ENCODE data around the gene PRM1. TPM values are rescaled to one million over a fixed set of nuclear protein-coding genes. Genes with fewer than 3 reads are reported as not detected.

The PRM1 gene
- polyA plus RNA-seq, 2 donors, result not detected

- Histone ChIP-seq H3K4me3 (ENCODE audit: low read depth in 1 of 2, low read length in 2 of 2) (peak overlapping the region; percentile 65 to 73), H3K27ac (ENCODE audit: low read depth in 2 of 2, low read length in 1 of 2) (peak overlapping the region; percentile 71 to 93), H3K4me1 (ENCODE audit: control insufficient read depth in 2 of 2, insufficient read depth in 2 of 2, low read length in 1 of 2) (peaks cover 0 to 18% of the 10 kb centered on the region in 2 donors), H3K9me3 (ENCODE audit: control insufficient read depth in 2 of 2, insufficient read depth in 1 of 2, low read depth in 1 of 2, low read length in 1 of 2) (no peaks in the 10 kb centered on the region), H3K27me3 (ENCODE audit: control insufficient read depth in 1 of 2, insufficient read depth in 2 of 2, low read length in 2 of 2) (no peaks in the 10 kb centered on the region), H3K36me3 (ENCODE audit: control insufficient read depth in 2 of 2, insufficient read depth in 2 of 2, low read length in 1 of 2) (no peaks in the 10 kb centered on the region)
- 1 to 2% methylated on average over 100 to 105 of the region's 105 CpGs for WGBS, 2 donors
Observed at GRCh38 chr16:11254913-11255736, 26.0 kb downstream of the PRM1 start.

DNA sequence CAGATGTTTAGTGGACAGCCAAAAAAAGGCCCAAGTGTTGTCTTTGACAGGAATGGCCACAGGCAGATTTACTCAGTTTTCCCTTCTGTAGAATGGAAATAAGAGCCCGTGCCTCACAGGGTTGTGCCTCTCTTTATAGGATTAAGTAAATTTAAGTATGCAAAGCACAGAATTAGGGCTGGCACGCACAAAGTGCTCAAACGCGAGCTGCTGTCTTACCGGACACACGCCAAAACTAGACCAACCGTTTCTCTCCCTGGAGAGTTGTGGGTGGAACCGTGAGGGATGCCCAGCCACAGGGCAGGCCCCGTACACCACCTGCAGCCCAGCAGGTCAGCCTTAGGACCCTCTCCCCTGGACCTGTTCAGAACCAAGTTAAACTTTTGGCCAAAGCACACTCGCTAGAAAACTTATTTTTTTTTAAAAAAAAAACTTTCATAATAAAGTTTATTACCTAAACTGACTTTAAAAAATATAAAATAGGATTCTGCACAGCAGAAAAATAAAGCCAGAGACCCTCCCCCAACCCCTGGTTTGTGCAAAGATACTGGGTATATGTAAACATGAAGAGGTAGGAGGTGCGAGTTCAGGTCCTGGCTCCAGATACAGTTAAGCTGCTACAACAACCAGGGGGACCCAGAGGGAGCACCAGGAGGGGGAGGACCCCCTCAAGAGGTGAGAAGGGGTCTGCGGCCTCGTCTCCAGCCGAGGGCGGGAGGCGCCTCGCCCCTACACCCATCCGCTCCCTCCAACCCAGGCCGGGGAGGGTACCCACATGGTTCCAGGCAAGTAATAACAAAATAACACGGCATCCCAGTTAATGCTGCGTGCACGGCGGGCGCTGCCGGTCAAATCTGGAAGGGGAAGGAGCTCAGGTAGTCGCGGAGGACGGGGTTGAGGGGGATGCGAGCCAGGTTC is 26.9 kb downstream of the PRM1 start:
- peak overlapping the region; percentile 14 to 93 for H3K27ac ChIP-seq (ENCODE audit: low read depth in 2 of 2, low read length in 1 of 2)
- H3K4me3 ChIP-seq (ENCODE audit: low read depth in 1 of 2, low read length in 2 of 2), result peak overlapping the region; percentile 65 to 73
- H3K36me3 ChIP-seq (ENCODE audit: control insufficient read depth in 2 of 2, insufficient read depth in 2 of 2, low read length in 1 of 2), result no peaks in the 10 kb centered on the region
- H3K27me3 ChIP-seq (ENCODE audit: control insufficient read depth in 1 of 2, insufficient read depth in 2 of 2, low read length in 2 of 2), result no peaks in the 10 kb centered on the region
- H3K4me1 ChIP-seq (ENCODE audit: control insufficient read depth in 2 of 2, insufficient read depth in 2 of 2, low read length in 1 of 2), result peaks cover 0 to 18% of the 10 kb centered on the region in 2 donors
- H3K9me3 ChIP-seq (ENCODE audit: control insufficient read depth in 2 of 2, insufficient read depth in 1 of 2, low read depth in 1 of 2, low read length in 1 of 2), result no peaks in the 10 kb centered on the region
- 40 to 50% methylated on average over 25 to 29 of the region's 29 CpGs for WGBS, 2 donors

DNA sequence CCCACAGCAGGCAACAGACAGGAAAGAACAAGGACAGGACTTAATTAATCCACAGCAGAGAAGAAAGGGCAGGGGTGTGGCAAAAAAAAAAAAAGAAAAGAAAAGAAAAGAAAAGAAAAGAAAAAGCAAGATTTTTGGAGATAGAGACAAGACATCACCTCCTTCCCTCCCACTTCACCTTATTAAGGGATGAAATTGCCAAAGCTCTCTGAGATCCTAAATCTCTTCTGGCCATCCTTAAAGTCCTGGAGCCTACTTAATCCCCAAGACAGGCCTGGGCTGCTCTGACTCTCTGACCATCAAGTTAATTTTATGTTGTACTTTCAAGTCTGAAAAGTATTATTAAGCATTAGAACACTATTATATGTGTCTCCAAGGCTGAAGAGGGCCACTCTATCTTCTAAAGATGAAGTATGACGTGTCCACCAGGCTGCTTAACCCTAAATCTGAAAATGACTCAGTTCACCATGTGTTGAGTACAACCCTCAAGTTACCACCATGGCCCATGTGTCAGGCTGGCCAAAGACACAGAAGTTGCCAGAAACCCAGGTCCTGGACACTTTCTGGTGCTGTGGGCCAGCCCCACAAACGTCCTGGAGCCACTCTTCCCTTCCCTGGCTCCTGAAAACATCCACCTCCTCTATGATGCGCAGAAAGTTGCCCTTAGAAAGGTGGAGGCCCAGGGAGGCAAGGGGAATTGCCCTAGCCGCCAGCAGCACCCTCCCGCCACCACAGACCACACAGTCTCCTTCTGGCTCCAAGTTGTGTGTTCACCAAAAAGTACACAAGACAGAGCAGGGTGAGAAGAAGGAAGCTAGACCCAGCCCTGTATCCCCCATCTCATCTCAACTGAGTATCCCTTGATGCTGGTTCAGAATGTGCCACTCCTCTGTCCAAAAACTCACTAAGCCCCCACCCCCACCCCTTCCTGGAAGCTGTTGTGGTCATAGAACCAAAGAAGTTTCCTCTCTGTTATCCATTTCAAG is 27.8 kb downstream of the PRM1 start:
- 71 to 74% methylated on average over 5 of the region's 5 CpGs for WGBS, 2 donors
- no peaks in the 10 kb centered on the region for H3K27me3 ChIP-seq (ENCODE audit: control insufficient read depth in 1 of 2, insufficient read depth in 2 of 2, low read length in 2 of 2)
- peaks cover 0 to 15% of the 10 kb centered on the region in 2 donors for H3K4me1 ChIP-seq (ENCODE audit: control insufficient read depth in 2 of 2, insufficient read depth in 2 of 2, low read length in 1 of 2)
- no peaks in the 10 kb centered on the region for H3K36me3 ChIP-seq (ENCODE audit: control insufficient read depth in 2 of 2, insufficient read depth in 2 of 2, low read length in 1 of 2)
- no peak overlapping the region for H3K27ac ChIP-seq (ENCODE audit: low read depth in 2 of 2, low read length in 1 of 2)
- no peaks in the 10 kb centered on the region for H3K9me3 ChIP-seq (ENCODE audit: control insufficient read depth in 2 of 2, insufficient read depth in 1 of 2, low read depth in 1 of 2, low read length in 1 of 2)
- peak overlapping the region; percentile 36 to 65 for H3K4me3 ChIP-seq (ENCODE audit: low read depth in 1 of 2, low read length in 2 of 2)

GRCh38 chr16:11252482-11252931 is 28.6 kb downstream of the PRM1 start:
- peaks cover 0 to 14% of the 10 kb centered on the region in 2 donors for H3K4me1 ChIP-seq (ENCODE audit: control insufficient read depth in 2 of 2, insufficient read depth in 2 of 2, low read length in 1 of 2)
- no peaks in the 10 kb centered on the region for H3K9me3 ChIP-seq (ENCODE audit: control insufficient read depth in 2 of 2, insufficient read depth in 1 of 2, low read depth in 1 of 2, low read length in 1 of 2)
- H3K4me3 ChIP-seq (ENCODE audit: low read depth in 1 of 2, low read length in 2 of 2), result peak overlapping the region in 1 of 2 donors; percentile 12
- H3K27me3 ChIP-seq (ENCODE audit: control insufficient read depth in 1 of 2, insufficient read depth in 2 of 2, low read length in 2 of 2), result no peaks in the 10 kb centered on the region
- 80 to 87% methylated on average over 8 of the region's 8 CpGs for WGBS, 2 donors
- no peak overlapping the region for H3K27ac ChIP-seq (ENCODE audit: low read depth in 2 of 2, low read length in 1 of 2)
- H3K36me3 ChIP-seq (ENCODE audit: control insufficient read depth in 2 of 2, insufficient read depth in 2 of 2, low read length in 1 of 2), result no peaks in the 10 kb centered on the region

GRCh38 chr16:11251525-11252481 is 29.3 kb downstream of the PRM1 start:
- no peaks in the 10 kb centered on the region for H3K27me3 ChIP-seq (ENCODE audit: control insufficient read depth in 1 of 2, insufficient read depth in 2 of 2, low read length in 2 of 2)
- no peaks in the 10 kb centered on the region for H3K9me3 ChIP-seq (ENCODE audit: control insufficient read depth in 2 of 2, insufficient read depth in 1 of 2, low read depth in 1 of 2, low read length in 1 of 2)
- no peak overlapping the region for H3K27ac ChIP-seq (ENCODE audit: low read depth in 2 of 2, low read length in 1 of 2)
- H3K36me3 ChIP-seq (ENCODE audit: control insufficient read depth in 2 of 2, insufficient read depth in 2 of 2, low read length in 1 of 2), result no peaks in the 10 kb centered on the region
- WGBS, 2 donors, result 76 to 81% methylated on average over 18 of the region's 18 CpGs
- peaks cover 0 to 8% of the 10 kb centered on the region in 2 donors for H3K4me1 ChIP-seq (ENCODE audit: control insufficient read depth in 2 of 2, insufficient read depth in 2 of 2, low read length in 1 of 2)
- H3K4me3 ChIP-seq (ENCODE audit: low read depth in 1 of 2, low read length in 2 of 2), result no peak overlapping the region

DNA sequence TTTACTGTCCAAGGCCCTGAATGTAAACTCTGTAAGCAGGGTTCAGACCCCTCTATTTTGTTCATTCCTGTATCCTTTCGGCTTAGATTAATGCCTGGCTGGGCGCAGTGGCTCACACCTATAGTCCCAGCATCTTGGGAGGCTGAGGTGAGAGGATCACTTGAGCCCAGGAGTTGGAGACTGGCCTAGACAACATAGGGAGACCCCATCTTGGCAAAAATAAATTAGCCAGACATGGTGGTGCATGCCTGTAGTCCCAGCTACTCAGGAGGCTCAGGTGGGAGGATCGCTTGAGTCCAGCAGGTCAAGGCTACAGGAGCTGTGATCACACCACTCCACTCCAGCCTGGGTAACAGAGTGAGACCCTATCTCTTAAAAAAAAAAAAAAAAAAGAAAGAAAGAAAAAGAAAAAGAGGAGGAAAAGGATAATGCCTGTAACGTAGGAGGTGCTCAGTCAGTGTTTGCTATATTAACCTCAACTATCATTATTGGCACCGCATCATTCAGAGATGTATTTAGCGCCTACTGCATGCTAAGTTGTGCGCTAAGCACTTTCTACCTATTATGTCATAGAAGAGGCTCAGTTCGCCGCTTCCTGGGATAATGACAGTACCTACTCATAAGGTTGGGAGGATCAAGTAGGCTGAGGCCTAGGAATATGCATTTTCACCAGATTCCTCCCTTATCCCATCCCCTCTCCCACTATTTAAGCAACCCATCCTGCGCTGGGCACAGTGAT is 30.2 kb downstream of the PRM1 start:
- Histone ChIP-seq H3K4me1 (ENCODE audit: control insufficient read depth in 2 of 2, insufficient read depth in 2 of 2, low read length in 1 of 2) (peaks cover 0 to 7% of the 10 kb centered on the region in 2 donors), H3K4me3 (ENCODE audit: low read depth in 1 of 2, low read length in 2 of 2) (no peak overlapping the region), H3K9me3 (ENCODE audit: control insufficient read depth in 2 of 2, insufficient read depth in 1 of 2, low read depth in 1 of 2, low read length in 1 of 2) (no peaks in the 10 kb centered on the region), H3K27me3 (ENCODE audit: control insufficient read depth in 1 of 2, insufficient read depth in 2 of 2, low read length in 2 of 2) (no peaks in the 10 kb centered on the region), H3K36me3 (ENCODE audit: control insufficient read depth in 2 of 2, insufficient read depth in 2 of 2, low read length in 1 of 2) (no peaks in the 10 kb centered on the region), H3K27ac (ENCODE audit: low read depth in 2 of 2, low read length in 1 of 2) (no peak overlapping the region)
- whole genome bisulfite sequencing, 2 donors, result 94 to 95% methylated on average over 10 of the region's 10 CpGs

DNA sequence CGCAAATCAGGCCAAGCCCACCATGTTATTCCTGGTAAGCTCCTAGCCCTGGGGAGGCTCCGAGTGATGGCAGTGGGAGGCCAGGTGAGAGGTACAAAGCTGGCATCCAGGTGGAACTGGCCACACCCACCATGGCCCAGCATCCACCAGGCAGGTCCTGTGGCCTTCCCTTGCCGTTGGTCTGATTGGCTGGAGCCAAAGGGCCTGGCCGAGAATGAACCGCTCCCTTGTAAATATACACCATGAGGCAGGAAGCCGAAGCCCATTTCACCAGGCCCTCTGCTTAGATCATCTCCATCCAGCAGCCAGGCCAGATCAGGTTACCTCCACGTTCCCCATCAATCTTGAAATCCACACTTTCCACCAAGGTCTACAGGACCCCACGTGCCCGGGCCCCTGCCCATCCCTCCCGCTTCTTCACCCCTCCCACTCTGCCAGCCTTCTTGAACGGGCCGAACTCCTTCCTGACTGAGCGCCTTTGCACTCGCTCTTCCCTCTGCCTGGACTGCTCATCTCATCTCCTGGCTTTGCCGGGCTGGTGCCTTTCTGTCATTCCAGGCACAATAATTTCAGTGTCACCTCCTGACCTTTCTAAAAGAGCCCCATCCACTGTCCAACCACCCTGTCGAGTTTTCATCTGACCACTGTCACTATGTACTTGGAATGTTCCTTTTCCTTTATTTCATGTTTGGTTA is 30.9 kb downstream of the PRM1 start:
- H3K27me3 ChIP-seq (ENCODE audit: control insufficient read depth in 1 of 2, insufficient read depth in 2 of 2, low read length in 2 of 2), result no peaks in the 10 kb centered on the region
- no peaks in the 10 kb centered on the region for H3K36me3 ChIP-seq (ENCODE audit: control insufficient read depth in 2 of 2, insufficient read depth in 2 of 2, low read length in 1 of 2)
- H3K9me3 ChIP-seq (ENCODE audit: control insufficient read depth in 2 of 2, insufficient read depth in 1 of 2, low read depth in 1 of 2, low read length in 1 of 2), result no peaks in the 10 kb centered on the region
- 71 to 73% methylated on average over 16 of the region's 16 CpGs for WGBS, 2 donors
- no peak overlapping the region for H3K27ac ChIP-seq (ENCODE audit: low read depth in 2 of 2, low read length in 1 of 2)
- no peak overlapping the region for H3K4me3 ChIP-seq (ENCODE audit: low read depth in 1 of 2, low read length in 2 of 2)
- H3K4me1 ChIP-seq (ENCODE audit: control insufficient read depth in 2 of 2, insufficient read depth in 2 of 2, low read length in 1 of 2), result peaks cover 0 to 7% of the 10 kb centered on the region in 2 donors
